ENCODE measurements around the gene PTCD2. TPM values are rescaled to one million over a fixed set of nuclear protein-coding genes. Genes with fewer than 3 reads are reported as not detected.

Gene PTCD2
- total and polyA plus RNA-seq, 9 of the 15 experiments (the other 6 are each of a cell fraction or from before 2014, with no cell fraction given): 11.9 to 28.5 (median 18.6) TPM

DNA sequence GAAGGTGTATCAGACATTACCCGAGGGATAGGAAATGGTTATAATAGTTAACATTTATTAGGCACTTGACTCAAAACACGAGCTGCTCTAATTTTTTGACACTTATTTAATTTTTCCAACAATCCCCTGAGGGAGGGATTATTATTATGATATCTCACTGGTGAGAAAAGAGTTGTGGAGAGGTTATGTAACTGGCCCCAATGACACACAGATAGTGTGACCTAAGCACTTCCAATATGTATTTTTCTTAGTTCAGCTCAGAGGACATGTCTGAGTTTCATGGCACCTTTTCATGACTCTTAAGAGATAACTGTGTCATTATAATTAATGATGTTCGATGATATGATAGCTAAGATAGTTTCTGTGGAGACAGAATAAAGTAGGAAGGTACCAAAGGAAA lies 86.9 kb downstream of the PTCD2 start (continued):
- TF ChIP-seq, protein P1, sequence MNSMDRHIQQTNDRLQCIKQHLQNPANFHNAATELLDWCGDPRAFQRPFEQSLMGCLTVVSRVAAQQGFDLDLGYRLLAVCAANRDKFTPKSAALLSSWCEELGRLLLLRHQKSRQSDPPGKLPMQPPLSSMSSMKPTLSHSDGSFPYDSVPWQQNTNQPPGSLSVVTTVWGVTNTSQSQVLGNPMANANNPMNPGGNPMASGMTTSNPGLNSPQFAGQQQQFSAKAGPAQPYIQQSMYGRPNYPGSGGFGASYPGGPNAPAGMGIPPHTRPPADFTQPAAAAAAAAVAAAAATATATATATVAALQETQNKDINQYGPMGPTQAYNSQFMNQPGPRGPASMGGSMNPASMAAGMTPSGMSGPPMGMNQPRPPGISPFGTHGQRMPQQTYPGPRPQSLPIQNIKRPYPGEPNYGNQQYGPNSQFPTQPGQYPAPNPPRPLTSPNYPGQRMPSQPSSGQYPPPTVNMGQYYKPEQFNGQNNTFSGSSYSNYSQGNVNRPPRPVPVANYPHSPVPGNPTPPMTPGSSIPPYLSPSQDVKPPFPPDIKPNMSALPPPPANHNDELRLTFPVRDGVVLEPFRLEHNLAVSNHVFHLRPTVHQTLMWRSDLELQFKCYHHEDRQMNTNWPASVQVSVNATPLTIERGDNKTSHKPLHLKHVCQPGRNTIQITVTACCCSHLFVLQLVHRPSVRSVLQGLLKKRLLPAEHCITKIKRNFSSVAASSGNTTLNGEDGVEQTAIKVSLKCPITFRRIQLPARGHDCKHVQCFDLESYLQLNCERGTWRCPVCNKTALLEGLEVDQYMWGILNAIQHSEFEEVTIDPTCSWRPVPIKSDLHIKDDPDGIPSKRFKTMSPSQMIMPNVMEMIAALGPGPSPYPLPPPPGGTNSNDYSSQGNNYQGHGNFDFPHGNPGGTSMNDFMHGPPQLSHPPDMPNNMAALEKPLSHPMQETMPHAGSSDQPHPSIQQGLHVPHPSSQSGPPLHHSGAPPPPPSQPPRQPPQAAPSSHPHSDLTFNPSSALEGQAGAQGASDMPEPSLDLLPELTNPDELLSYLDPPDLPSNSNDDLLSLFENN (IDR thresholded peaks at IDR 0.05; ENCODE audit: low read depth in 2 of 2, low read length in 2 of 2): no peak
- TF ChIP-seq TEAD4 (IDR thresholded peaks at IDR 0.05; ENCODE audit: low read length): no peak
- no peak for TF ChIP-seq TEAD4 (CRISPR knock-in tag; IDR thresholded peaks at IDR 0.05; ENCODE audit: borderline replicate concordance)
- TF ChIP-seq STAG1 (CRISPR knock-in tag; IDR thresholded peaks at IDR 0.05; ENCODE audit: borderline replicate concordance): no peak
- no peak for TF ChIP-seq RB1 (IDR thresholded peaks at IDR 0.05; ENCODE audit: low read depth)
- TF ChIP-seq PHF21A (IDR thresholded peaks at IDR 0.05; ENCODE audit: borderline replicate concordance, low read depth): no peak
- no peak for TF ChIP-seq ZNF239 (CRISPR knock-in tag; IDR thresholded peaks at IDR 0.05)
- TF ChIP-seq TOE1 (IDR thresholded peaks at IDR 0.05; ENCODE audit: borderline replicate concordance): no peak
- no peak for TF ChIP-seq TOE1 (CRISPR knock-in tag; IDR thresholded peaks at IDR 0.05; ENCODE audit: borderline replicate concordance, low read depth)
- TF ChIP-seq CEBPG (CRISPR knock-in tag; IDR thresholded peaks at IDR 0.05): no peak
- no peak for TF ChIP-seq CEBPG (tag; conservative IDR thresholded peaks at IDR 0.05 in 1 of 2, IDR thresholded peaks at IDR 0.05 in 1 of 2)
- TF ChIP-seq ETS2 (tag; IDR thresholded peaks at IDR 0.05; ENCODE audit: borderline replicate concordance, poor library complexity, severe bottlenecking): no peak
- TF ChIP-seq RBM22 (IDR thresholded peaks at IDR 0.05; ENCODE audit: low read depth, low read length, poor library complexity, severe bottlenecking): no peak
- TF ChIP-seq, protein P2, sequence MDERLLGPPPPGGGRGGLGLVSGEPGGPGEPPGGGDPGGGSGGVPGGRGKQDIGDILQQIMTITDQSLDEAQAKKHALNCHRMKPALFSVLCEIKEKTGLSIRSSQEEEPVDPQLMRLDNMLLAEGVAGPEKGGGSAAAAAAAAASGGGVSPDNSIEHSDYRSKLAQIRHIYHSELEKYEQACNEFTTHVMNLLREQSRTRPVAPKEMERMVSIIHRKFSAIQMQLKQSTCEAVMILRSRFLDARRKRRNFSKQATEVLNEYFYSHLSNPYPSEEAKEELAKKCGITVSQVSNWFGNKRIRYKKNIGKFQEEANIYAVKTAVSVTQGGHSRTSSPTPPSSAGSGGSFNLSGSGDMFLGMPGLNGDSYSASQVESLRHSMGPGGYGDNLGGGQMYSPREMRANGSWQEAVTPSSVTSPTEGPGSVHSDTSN (CRISPR knock-in tag; IDR thresholded peaks at IDR 0.05; ENCODE audit: low read depth): no peak
- TF ChIP-seq, protein P2 (tag; conservative IDR thresholded peaks at IDR 0.05; ENCODE audit: low read depth): no peak
- TF ChIP-seq, protein P3, sequence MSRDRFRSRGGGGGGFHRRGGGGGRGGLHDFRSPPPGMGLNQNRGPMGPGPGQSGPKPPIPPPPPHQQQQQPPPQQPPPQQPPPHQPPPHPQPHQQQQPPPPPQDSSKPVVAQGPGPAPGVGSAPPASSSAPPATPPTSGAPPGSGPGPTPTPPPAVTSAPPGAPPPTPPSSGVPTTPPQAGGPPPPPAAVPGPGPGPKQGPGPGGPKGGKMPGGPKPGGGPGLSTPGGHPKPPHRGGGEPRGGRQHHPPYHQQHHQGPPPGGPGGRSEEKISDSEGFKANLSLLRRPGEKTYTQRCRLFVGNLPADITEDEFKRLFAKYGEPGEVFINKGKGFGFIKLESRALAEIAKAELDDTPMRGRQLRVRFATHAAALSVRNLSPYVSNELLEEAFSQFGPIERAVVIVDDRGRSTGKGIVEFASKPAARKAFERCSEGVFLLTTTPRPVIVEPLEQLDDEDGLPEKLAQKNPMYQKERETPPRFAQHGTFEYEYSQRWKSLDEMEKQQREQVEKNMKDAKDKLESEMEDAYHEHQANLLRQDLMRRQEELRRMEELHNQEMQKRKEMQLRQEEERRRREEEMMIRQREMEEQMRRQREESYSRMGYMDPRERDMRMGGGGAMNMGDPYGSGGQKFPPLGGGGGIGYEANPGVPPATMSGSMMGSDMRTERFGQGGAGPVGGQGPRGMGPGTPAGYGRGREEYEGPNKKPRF (IDR thresholded peaks at IDR 0.05; ENCODE audit: low read depth, low read length): no peak
- TF ChIP-seq KLF1 (tag; IDR thresholded peaks at IDR 0.05): no peak
